ENCODE results near the gene PROC. TPM values are rescaled to one million over a fixed set of nuclear protein-coding genes. Genes with fewer than 3 reads are reported as not detected.

The PROC gene
- total RNA-seq, 2 donors from 2014 or later, result not detected

GRCh38 chr2:127471286-127471988, 53.2 kb downstream of the PROC start:
- intact Hi-C loops (cut with DNase I), result no loop called here
- no peak for DNase-seq (ENCODE audit: low spot score)
- no peaks in the 10 kb centered on the region for H3K4me1 ChIP-seq (replicated peaks)
- H3K9me3 ChIP-seq, result no peaks in the 10 kb centered on the region
- H3K27me3 ChIP-seq (replicated peaks; ENCODE audit: insufficient read depth), result no peaks in the 10 kb centered on the region
- no peaks in the 10 kb centered on the region for H3K36me3 ChIP-seq
- WGBS, result 85% methylated on average over 4 of the region's 4 CpGs
- no peak overlapping the region for H3K4me3 ChIP-seq
- no peak overlapping the region for H3K27ac ChIP-seq
- TF ChIP-seq POLR2AphosphoS5 (IDR thresholded peaks at IDR 0.05) (no peak), POLR2A (IDR thresholded peaks at IDR 0.05) (no peak), CTCF (IDR thresholded peaks at IDR 0.05) (no peak)

- no peak for TF ChIP-seq POLR2AphosphoS5 (IDR thresholded peaks at IDR 0.05)
- no peaks in the 10 kb centered on the region for H3K36me3 ChIP-seq
- H3K4me1 ChIP-seq (replicated peaks), result no peaks in the 10 kb centered on the region
- no peak overlapping the region for H3K4me3 ChIP-seq
- H3K27ac ChIP-seq, result no peak overlapping the region
- intact Hi-C loops (cut with DNase I), result no loop called here
- WGBS, result 100% methylated on average over 1 of the region's 1 CpG
- H3K9me3 ChIP-seq, result no peaks in the 10 kb centered on the region
- DNase-seq (ENCODE audit: low spot score), result no peak
- no peaks in the 10 kb centered on the region for H3K27me3 ChIP-seq (replicated peaks; ENCODE audit: insufficient read depth)
These were observed 54.0 kb downstream of the PROC start for GRCh38 chr2:127472268-127472667.

GRCh38 chr2:127475788-127476187, 57.6 kb downstream of the PROC start:
- Histone ChIP-seq H3K4me1 (replicated peaks) (no peaks in the 10 kb centered on the region), H3K36me3 (no peaks in the 10 kb centered on the region), H3K27me3 (replicated peaks; ENCODE audit: insufficient read depth) (no peaks in the 10 kb centered on the region), H3K9me3 (no peaks in the 10 kb centered on the region), H3K4me3 (no peak overlapping the region), H3K27ac (no peak overlapping the region)
- DNase-seq (ENCODE audit: low spot score), result no peak
- TF ChIP-seq POLR2A (IDR thresholded peaks at IDR 0.05) (no peak), CTCF (IDR thresholded peaks at IDR 0.05) (no peak), POLR2AphosphoS5 (IDR thresholded peaks at IDR 0.05) (no peak)
- intact Hi-C loops (cut with DNase I), result no loop called here
- 97% methylated on average over 2 of the region's 2 CpGs for WGBS

Small RNA genes within 50 kb of the gene (microRNA-seq; reads per million reads assigned to microRNA genes)
- 0.34 reads per million for gene MIR4783

Small RNA genes within 50 kb of the gene (small RNA-seq; reads per million reads assigned to genes)
- 0 reads per million in 2 donors for gene MIR4783
- gene RNU4-48P, result 0 reads per million in 2 donors

Other genes with a start within 250 kb of the PROC start
- 1 to 10 TPM in 1 of 2 donors, not detected in 1; 1.8 TPM for gene CYP27C1, start 198.1 kb upstream of the PROC start, total RNA-seq
- gene ERCC3, start 124.3 kb upstream of the PROC start, total RNA-seq, result 10 to 100 TPM; 29.8 to 61.3 TPM
- 10 to 100 TPM; 61.6 to 63.8 TPM for gene MAP3K2, start 30.5 kb upstream of the PROC start, total RNA-seq
- gene IWS1, start 108.1 kb downstream of the PROC start, total RNA-seq, result 10 to 100 TPM; 36.6 to 42.3 TPM
- gene MYO7B, start 117.3 kb downstream of the PROC start, total RNA-seq, result 1 to 10 TPM in 1 of 2 donors, not detected in 1; 1.4 TPM
- not detected for gene GPR17, start 227.7 kb downstream of the PROC start, total RNA-seq